NK-92 (cell line): ENCODE measurements around the gene NEURL1.

Source experiments
- DNase-seq: peaks from one replicate; lab custom pipeline; 2025; ENCODE audit not compliant: unreplicated experiment; lab: John Stamatoyannopoulos, UW

Gene NEURL1

DNA sequence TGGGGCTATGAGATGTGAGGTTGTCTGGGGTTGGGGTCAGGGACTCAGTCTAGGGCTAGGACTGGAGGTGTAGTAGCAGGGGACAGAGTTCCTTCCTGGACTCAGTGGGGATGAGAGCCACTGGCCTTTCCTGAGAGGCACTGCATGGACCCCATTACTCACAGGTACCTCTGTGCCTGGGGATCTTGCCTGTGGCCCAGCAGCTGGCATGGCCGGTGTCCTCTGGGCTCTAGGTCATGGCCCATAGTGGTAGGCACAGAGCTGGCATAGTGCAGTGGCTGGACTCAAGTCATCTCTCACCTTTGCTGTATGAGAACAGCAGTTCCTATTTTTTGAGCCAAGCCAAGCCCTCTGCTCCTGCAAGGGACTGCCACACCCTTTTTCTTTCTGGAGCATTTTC is 51.9 kb downstream of the NEURL1 start:
- DNase-seq = no peak

DNA sequence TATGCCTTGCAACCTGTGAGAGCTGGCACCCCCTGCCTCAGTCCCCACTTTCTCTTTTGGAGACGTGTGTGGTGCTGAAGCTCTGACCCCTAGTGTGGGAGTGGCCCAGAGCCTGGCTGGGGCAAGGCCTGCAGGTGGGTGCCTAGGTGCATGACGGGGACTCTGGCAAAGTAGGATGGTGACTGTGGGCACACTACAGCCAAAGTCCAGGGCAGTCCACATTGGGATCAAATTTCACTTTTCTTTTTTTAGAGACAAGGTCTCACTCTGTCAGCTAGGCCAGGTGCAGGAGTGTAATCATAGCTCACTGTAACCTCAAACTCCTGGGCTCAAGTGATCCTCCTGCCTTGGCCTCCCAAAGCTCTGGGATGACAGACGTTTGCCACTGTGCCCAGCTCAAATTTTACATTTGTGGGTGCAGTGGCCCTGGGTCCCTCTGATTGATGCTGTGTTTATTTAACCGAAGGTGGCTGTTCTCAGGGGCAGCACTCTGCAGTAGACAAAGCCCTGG is 52.3 kb downstream of the NEURL1 start:
- DNase-seq = no peak

DNA sequence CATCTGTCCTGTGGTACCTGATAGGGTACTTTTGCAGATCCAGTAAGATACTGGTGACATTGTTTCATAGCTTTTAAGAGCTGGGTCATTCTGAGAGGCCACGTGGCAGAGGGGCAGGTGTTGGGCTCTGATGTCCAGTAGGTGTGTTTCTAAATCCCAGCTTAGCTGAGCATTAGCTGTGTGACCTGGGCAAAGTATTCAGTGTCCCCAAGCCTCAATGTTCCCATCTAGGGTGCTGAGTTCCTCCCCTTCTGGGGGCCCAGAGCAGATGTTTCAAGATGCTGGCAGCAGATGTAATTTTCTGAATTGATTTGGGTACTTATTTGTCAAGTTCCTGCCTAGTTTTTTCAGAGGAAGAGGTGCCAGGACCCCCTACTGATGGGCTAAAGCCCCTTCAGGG is 52.9 kb downstream of the NEURL1 start:
- no peak for DNase-seq

DNA sequence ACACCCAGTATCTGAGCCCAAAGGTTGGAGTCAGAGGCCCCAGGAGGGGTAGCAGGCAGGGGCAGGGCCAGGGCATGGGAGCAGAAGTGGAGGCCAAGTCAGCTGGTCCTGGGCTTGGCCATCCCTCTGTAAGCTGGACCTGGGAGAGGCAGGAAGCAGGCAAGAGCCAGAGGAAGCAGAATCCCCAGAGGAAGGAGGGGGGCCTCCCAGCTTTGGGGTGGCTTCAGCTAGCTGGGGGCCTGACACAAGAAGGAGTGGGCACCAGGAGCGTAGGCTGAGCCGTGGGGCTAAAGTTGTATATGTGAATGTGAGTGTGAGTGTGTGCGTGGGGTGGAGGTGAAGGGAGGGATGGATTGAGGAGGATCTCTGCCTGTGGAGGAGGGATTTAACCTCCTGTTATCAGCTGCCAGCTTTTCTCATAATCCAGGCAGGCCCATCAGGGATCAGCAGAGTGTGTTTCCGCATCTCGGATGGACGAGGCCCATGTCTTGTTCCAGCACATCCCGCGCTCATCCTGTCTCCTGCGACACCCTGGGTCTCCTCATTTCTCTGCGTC is 54.0 kb downstream of the NEURL1 start:
- no peak for DNase-seq

DNA sequence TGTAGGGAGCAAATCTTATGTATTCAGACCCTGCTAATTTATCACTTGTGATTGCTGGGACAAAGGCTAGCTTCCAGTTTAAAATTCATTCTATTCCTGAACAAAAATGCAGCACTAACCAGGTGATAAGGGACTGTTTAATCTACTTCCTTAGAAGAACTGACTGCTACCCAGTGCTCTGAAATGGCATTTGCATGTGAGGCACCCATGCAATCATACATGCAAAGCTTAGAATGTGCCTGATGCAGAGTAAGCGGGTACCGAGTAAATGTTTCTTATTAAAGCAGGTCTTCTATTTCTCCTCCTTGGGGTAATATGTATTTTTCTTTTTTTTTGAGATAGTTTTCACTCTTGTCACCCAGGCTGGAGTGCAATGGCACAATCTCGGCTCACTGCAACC is 54.5 kb downstream of the NEURL1 start:
- no peak for DNase-seq

DNA sequence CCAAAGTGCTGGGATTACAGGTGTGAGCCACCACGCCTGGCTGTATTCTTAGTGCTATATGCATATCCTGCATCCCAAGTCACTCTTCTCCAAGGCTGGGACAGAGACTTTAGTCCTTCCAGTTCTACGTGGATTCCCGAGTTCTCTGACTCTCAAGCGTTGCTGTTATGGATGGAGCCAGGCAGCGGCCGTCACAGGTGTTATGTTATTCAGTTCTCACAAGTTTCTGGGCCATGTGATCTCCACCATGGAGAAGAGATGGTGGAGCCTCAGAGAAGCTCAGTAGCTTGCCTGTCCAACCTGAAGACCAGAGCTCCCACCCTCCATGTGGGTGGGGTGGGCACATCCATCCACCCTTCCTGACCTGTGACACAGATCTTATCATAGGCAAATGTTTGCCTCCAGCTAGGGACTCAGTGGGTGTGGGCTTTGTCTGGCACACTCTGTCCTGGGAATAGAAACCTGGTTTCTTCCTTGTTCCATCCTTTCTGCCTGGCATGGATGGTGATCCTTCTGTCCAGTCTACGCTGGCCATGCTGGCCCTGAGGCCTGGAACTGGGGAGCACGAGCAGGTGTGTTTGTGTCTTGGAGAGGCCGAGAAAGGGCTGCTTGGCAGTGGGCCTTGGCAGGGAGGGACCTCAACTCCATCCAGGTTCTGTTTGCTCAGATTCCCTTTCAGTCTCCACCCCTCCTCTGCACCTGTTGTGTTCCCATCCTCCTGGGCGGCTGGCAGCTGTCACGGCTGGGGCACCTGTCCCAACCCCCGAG is 55.3 kb downstream of the NEURL1 start:
- no peak for DNase-seq

DNA sequence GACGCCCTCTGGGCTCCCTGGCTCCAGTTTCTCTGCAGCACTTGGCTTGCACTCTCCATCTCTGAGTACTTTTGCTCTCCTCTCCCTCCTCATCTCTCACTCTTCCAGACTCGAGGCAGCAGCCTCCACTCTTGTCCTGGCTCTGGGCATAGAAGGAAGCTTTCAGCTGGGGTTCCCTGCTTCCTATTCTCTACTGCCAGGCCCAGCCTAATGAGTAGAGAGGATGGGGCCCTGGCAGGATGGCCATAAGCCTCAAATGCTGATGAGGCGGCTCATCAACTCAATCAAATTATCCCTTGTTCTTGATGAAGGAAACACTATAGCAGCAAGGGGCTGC is 55.8 kb downstream of the NEURL1 start:
- no peak for DNase-seq

DNA sequence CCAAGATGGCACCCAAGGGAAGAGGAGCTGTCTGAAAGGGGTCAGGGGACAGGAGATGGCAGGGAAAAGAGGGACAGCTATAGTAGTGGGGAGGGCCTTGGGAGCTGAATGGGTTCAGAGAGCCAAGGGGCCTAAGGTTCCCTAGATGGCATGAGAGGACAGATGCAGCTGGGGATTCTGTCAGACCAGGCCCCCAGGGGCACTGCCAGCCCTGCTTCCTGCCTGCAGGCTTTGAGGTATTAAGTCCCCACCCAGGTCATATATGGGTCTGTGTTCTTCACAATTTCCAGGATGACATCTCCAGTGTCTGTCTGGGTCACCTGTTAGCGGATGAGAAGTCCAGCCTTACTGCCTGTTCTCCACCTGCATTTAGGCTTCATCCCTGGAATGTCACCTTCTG is 56.7 kb downstream of the NEURL1 start:
- DNase-seq = no peak

DNA sequence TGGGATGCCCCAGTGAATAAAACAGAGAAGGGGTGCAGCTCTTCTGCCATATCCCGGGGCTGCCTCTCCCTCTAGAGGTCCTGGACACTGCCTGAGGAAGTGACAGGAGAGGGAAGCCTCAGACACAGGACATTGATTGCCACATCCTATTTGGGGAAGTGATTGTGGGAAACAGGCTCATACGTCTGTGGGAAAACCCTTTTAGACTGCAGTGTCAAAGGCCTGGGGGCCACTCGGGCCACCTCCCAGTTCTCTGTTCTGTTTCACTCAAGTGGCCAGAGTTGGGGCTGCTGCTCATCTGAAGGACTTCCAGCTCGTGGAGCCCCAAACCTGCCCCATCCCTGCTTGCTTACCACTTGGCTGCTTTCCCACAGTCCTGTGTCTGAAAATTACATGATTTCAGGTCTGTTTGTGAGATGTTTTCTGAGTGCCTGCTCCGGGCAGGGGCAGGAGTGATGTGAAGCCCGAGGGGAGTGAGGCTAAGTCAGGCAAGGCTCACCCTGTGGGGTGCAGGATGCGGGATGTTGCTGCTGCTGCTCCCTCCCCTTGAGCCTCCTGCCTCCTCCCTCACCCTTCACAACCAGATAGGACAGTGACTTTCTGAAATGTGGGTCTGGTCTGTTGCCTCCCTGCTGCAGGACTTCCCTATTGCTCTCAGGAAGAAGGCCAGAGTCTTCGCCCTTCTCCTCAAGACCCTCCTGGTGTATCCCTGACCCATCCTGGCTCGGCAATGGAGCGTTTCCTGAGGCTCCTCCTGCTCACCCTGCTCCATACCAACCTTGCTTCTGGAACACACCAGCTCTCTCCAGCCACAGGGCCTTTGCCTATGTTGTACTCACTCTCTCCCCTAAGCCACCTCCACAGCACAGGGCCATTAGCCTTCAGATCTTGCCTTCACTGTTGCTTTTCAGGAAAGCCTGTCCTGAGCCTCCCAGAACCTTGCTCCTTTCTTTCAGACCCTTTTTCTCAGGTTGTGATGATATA is 58.4 kb downstream of the NEURL1 start:
- no peak for DNase-seq

DNA sequence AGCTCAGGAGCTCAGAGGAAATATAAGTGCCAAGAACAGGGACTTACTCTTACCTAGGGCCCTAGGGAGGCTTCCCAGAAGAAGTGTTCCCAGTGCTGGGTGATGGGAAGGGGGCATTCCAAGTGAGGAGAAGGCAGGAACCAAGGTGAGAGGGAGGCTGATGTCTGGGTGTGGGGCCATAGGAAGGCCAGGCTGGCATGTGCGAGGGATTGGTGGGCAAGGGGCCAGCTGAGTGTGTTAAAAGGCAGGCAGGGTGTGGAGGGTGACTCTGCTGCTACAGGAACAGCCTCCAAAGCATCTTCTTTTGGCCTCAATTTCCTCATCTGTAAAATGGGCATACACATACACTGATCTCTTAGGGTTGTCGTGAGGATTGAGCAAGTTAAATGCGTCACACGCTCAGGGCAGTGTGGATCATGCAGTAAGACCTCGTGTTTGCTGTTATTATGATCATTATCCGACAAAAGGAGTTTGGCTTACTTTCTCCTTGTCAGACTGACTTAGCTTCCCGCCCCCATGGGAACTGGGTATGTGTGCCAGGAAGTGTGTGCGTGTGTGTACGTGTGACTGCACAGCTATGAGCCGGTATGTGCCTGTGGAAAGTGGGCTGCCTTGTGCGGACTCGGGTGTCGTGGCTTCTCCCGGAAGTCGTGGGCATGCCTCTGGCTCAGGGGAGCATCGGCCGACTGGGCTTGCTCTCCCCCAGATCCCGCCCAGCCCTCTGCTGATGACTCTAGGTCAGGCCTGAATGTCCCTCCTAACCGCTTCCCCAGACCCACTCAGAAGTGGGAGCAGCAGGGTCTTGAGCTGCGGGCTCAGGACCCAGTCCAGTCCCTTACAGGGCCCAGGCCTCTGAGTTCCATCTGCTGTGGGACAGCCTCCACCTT is 59.6 kb downstream of the NEURL1 start:
- DNase-seq = no peak

DNA sequence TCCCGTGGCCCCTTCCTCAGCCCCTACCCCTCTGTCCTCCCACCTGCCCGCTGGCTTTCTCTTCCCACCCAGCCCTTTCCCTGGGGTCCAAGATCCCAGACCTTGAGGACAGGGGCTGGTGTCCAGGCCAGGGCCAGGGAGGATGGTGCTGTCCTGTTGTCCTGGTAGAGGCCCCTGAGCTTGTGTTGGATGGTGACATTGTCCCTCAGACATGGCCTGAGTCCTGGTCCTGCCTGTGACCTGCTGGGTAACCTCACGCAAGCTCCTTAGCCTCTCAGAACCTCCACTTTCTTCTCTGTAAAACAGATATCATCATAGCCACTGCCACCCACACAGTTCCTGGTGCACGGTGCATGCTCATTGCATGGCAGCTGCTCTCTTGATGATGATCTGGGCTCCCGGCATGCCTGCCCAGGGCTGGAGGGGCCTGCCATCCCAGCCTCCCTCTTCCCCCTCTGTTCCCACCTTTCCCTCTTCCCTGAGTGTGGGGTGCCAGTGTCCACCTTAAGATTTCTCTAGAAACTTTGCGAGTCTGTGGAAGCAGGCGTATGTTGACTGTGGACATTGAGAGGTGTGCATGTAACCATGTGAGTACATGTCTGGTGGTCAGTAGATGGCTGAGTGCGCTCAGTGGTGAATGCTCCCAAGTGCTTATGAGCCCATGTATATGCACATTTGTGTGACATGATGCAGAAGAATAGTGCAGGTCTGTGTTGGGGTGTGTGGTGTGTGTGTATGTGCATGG is 60.4 kb downstream of the NEURL1 start:
- no peak for DNase-seq

DNA sequence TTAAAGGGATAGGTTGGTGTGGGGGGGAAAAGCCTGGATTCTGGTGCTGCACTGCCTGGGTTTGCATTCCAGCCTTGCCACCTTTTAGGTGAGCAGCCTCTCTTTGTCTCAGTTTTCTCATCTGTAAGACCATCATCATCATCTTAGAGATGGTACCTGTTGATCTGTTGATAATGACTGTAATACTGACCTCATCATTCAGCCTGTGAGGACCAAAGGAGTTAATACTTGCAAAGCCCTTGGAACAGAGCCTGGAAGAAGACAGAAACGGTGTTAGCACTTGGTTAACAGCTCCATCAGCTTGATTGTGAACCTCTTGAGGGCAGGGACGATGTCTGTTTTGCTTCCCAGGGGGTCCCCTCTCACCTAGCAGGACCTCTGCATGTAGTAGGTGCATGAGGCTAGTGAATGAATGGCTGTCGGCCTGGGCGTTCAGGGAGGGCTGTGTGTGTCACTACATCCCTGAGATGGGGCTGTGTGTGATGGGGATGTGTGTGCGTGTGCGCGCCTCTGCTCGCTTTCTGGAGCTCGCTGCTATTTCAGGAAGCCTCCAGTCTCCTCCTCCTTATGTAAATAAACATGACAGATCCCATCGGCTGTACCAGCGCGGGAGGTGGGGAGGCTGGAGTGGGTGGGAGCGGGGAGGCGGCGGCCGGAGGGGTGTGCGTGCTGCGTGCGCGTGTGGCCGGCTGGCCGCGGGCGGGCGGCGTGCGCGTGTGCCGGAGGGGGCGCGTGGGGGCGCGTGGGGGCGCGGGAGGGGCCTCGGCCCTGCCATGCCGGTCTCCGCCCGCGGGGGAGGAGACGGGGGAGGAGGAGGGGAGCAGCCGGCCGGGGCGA is 61.2 kb downstream of the NEURL1 start:
- DNase-seq = no peak

DNA sequence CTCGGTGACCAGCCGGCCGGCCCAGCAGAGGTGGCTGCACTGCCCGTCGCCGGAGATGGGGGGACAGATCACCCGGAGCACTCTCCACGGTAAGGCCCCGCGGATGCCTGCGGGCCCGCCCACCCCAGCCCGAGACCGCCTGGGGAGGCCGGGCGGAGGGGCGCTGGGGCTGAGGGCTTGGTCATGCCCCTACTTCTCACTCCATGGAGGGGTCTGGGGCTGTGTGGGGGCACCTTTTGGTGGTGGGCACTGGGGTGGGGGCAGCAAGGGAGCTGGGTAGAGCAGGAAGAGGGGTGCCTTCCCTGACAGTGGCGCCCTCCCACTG is 61.8 kb downstream of the NEURL1 start:
- no peak for DNase-seq

DNA sequence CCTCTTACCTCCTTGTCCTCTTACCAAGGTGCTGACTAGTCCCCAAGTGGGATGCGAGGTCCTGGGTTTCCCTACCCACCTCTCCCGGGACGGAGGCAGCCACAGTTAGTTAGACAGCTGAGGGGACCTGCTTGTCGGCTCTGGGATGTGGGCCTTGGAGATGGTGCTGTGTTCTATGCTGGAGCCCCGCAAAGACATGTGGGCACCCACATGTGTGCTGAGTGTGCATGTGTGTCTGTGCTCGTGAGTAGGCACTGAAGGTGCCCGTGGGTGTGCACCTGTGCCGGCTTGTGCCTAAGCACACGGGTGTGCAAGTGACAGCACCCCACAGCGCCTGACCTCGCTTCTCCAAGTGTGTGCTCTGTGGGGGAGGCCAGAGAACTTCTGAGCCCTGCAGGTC is 62.2 kb downstream of the NEURL1 start:
- no peak for DNase-seq

DNA sequence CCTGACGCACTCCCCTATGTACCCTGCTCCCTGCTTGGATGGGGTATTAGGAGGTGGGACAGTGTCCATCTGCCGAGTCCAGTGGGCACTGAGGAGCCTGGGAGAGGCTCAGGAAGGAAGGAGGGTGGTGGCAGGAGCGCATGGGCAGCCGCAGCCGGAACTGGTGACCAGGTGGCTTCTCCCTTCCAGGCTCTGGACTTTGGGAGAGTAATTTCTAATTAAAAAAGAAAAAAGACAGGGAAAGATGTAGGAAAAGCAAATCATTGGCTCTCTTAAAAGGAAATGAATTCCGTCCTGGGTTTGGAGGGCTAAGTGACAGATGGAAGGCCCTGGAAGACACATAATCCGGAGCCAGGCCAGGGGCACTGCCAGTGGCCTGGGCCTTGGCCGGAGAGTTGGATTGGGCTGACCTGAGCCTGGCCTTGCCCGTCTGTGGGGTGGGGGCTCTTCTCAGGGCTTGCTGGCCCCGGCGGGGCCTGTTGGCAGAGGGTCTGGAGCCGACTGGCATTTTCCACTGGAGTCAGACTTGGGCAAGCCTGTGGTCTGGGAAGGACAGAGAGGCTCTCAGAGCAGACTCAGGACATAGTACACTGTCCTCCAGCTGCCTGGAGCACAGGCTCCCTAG is 63.0 kb downstream of the NEURL1 start:
- no peak for DNase-seq

DNA sequence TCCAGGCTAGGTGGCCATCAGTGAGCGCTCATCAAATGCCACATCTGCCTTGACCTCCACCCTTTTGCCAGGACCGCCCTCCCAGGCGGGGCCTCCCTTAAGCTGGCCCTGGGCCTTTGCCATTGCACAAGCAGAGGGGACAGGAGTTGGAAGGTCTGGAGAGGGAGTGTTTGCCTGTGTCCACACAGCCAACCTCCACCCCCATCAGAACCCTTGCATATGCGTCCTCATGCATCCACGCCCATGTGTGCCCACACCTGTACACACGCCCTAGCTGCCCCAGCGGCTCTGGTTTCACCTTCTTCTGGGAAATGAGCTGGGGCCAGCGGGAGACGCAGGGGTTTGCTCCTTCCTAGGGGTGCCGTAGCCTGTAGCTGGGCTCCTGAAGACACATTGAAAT is 64.0 kb downstream of the NEURL1 start:
- no peak for DNase-seq

DNA sequence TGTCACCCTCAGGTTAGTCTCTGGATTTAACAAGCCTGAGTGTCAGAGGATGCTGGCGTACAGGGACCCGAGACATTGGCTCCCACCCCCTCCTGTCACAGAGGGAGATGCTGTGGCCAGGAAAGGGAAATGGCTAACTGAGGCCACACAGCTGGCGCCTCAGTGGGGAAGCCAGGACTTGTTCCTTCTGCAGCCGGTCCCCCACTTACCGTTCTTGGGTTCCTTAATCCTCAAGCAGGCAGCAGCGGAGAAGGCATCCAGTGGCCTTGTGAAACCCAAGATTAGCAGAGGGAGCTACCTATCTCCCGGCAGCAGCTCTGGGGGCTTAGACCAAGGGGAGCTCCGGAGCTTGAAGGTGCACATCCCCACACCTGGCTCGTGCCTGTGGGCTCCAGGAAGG is 65.4 kb downstream of the NEURL1 start:
- no peak for DNase-seq

DNA sequence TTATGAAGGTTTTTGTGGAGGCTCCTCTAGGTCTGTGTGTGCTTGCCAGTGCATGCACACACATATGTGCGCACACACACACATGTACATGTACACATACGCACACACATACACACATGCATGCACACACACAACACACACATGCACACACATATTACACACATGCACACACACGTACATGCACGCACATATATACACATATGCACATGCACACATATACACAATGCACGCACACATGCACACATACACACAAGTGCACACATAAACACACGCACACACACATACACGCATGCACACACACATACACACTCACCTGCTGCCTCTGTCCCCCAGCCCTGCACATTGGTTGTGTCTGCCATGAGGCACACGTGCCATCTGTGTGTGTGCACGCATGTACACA is 66.3 kb downstream of the NEURL1 start:
- no peak for DNase-seq

DNA sequence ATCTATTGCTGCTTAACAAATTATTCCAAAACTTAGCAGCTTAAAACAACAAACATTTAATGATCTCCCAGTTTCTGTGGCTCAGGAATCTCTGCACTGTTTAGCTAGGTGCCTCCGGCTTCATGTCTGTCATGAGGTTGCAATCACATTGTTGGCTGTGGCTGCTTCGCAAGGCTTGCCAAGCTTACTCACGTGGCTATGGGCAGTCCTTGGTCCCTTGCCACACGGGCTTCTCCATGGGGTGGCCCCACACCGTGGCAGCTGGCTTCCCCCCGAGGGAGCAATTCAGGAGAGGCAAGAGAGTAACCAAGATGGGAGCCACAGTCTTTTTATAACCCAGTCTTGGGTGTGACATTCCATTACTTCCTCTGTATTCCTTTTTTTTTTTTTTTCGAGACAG is 67.4 kb downstream of the NEURL1 start:
- DNase-seq = no peak
